Ascending aorta (tissue), 2 donors: ENCODE data around the gene TM7SF2. TPM values are rescaled to one million over a fixed set of nuclear protein-coding genes. Genes with fewer than 3 reads are reported as not detected.

Source experiments
- DNase-seq, 2 donors: peaks; one replicate each; pipeline ENCODE4 v3.0.0-alpha.2; 2019; ENCODE audit warnings: low spot score in 2 of 2
- H3K27ac ChIP-seq, 2 donors: fragments of 200-600 bp; sonication (generic); one replicate each; pipeline ENCODE4 v1.5.1; 2016 to 2017; ENCODE audit warnings: mild to moderate bottlenecking in 1 of 2
- H3K27me3 ChIP-seq: fragments of 200-600 bp; sonication (generic); one replicate; pipeline ENCODE4 v1.5.1; 2017
- H3K36me3 ChIP-seq, 2 donors: fragments of 200-600 bp; sonication (generic); one replicate each; pipeline ENCODE4 v1.5.1; 2016
- H3K4me1 ChIP-seq, 2 donors: fragments of 200-600 bp; sonication (generic); one replicate each; pipeline ENCODE4 v1.5.1; 2016 to 2017; ENCODE audit warnings: mild to moderate bottlenecking in 1 of 2
- H3K4me3 ChIP-seq, 2 donors: fragments of 200-600 bp; sonication (generic); one replicate each; pipeline ENCODE4 v1.5.1; 2016 to 2017; ENCODE audit warnings: mild to moderate bottlenecking in 1 of 2
- H3K9me3 ChIP-seq, 2 donors: fragments of 200-600 bp; sonication (generic); one replicate each; pipeline ENCODE4 v1.5.1; 2016
- intact Hi-C: fragments of 100-400 bp; cut with DNase I; formaldehyde crosslinking; loops from one replicate; pipeline ENCODE4 v1.15.1; 2023
- total RNA-seq: library from RNA; depleted of rRNA; stranded (reverse); fragments of >200 nt; gene quantifications from one replicate; pipeline ENCODE4 v1.1.0, GENCODE V29; 2016
- TF ChIP-seq, protein P1 (sequence below), 3 experiments: fragments of 200-600 bp in 2 of 3; fragments of 450-650 bp in 1 of 3; sonication (generic) in 2 of 3; IDR thresholded peaks; one replicate each; pipeline ENCODE4 v1.5.1; 2016 to 2019; ENCODE audit warnings: antibody characterized with exemption in 3 of 3, mild to moderate bottlenecking in 1 of 3, moderate library complexity in 1 of 3

TM7SF2 gene
- total RNA-seq, 1 donor from 2014 or later: 10.6 TPM

DNA sequence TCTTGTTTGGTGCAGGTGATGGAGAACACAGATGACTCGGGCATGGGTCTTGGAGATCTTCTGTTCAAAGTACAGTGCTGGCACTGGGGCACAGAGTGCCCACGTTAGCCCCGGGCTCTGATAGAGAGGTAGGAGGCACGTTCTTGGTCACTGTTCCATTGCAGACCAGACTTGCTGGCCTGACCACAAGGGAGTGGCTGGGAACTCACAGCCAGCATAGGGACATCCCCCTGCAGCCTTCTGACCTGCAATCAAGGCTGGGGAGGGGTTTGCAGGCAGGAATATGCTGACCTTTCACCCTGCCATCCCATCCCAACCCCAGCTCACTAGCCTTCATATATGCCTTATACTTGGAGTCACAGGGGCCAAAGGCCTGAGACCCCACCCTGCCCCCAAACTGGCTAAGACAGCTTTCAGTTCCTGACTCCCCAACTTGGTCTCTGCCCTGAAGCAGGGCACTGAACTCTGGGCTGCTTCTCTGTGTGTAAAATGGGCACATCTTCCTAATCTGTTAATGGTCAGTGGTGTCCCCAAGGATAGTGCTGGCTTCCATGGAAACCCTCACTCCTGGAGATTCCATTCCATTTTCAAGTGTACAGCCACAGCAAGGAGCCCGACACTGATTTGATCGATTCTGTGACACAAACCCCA lies 15.1 kb downstream of the TM7SF2 start:
- no peak overlapping the region for H3K4me3 ChIP-seq
- intact Hi-C loops: no loop called here
- no peak overlapping the region for H3K27ac ChIP-seq
- TF ChIP-seq, protein P1, sequence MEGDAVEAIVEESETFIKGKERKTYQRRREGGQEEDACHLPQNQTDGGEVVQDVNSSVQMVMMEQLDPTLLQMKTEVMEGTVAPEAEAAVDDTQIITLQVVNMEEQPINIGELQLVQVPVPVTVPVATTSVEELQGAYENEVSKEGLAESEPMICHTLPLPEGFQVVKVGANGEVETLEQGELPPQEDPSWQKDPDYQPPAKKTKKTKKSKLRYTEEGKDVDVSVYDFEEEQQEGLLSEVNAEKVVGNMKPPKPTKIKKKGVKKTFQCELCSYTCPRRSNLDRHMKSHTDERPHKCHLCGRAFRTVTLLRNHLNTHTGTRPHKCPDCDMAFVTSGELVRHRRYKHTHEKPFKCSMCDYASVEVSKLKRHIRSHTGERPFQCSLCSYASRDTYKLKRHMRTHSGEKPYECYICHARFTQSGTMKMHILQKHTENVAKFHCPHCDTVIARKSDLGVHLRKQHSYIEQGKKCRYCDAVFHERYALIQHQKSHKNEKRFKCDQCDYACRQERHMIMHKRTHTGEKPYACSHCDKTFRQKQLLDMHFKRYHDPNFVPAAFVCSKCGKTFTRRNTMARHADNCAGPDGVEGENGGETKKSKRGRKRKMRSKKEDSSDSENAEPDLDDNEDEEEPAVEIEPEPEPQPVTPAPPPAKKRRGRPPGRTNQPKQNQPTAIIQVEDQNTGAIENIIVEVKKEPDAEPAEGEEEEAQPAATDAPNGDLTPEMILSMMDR (IDR thresholded peaks at IDR 0.05): no peak
- DNase-seq: no peak
- peaks cover 65 to 73% of the 10 kb centered on the region in 2 donors for H3K36me3 ChIP-seq
- H3K4me1 ChIP-seq: peaks cover 5 to 6% of the 10 kb centered on the region in 2 donors
- no peaks in the 10 kb centered on the region for H3K9me3 ChIP-seq
- no peaks in the 10 kb centered on the region for H3K27me3 ChIP-seq

DNA sequence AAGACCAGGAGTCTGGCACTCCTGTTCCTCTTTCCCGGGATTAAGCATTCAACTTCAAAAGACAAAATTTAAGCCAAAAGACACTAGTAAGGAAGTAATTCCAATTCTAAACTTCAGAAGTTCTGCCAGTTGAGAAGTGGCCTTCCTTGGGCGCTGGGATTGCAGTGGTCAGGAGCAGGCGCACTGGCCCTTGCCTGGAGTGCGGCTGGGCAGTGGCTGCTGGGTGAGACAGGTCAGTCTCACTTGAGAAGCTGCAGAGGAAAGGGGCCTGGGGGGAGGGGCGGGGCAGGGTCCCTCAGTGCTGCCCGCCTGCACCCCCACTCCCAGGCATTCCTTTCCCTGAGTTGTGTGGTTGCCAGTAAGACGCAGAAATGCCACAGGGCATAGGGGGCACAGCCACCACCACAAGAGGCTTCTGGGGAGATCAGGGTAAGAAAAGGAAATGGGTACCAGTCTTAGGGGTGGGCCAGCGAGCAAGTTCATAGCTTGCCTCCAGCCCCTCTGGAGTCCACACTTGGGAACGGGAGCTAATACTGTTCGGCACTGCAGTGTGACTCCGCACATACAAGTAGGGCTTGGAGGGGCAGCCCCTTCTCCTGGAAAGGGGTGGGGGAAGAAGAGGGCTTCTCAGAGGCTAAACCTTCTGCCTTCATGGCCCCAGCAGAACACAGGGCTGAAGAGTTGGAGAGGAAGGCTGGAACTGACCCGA lies 16.0 kb downstream of the TM7SF2 start:
- TF ChIP-seq, protein P1 (IDR thresholded peaks at IDR 0.05): no peak
- no peak for DNase-seq
- Histone ChIP-seq H3K4me1 (peaks cover 6 to 9% of the 10 kb centered on the region in 2 donors), H3K27me3 (no peaks in the 10 kb centered on the region), H3K9me3 (no peaks in the 10 kb centered on the region), H3K4me3 (no peak overlapping the region), H3K36me3 (peaks cover 74 to 82% of the 10 kb centered on the region in 2 donors), H3K27ac (no peak overlapping the region)
- intact Hi-C loops: no loop called here

- H3K9me3 ChIP-seq: no peaks in the 10 kb centered on the region
- peaks cover 79 to 87% of the 10 kb centered on the region in 2 donors for H3K36me3 ChIP-seq
- H3K27me3 ChIP-seq: no peaks in the 10 kb centered on the region
- intact Hi-C loops: no loop called here
- peak in 1 of 2 donors; percentile 61 for DNase-seq
- H3K4me3 ChIP-seq: no peak overlapping the region
- no peak overlapping the region for H3K27ac ChIP-seq
- TF ChIP-seq, protein P1 (IDR thresholded peaks at IDR 0.05): no peak
- H3K4me1 ChIP-seq: peaks cover 9 to 12% of the 10 kb centered on the region in 2 donors
Observed at GRCh38 chr11:65128182-65129145, 16.8 kb downstream of the TM7SF2 start.

- Histone ChIP-seq H3K36me3 (peaks cover 79 to 82% of the 10 kb centered on the region in 2 donors), H3K27ac (no peak overlapping the region), H3K4me3 (no peak overlapping the region), H3K9me3 (no peaks in the 10 kb centered on the region), H3K27me3 (no peaks in the 10 kb centered on the region), H3K4me1 (peaks cover 11 to 15% of the 10 kb centered on the region in 2 donors)
- TF ChIP-seq, protein P1 (IDR thresholded peaks at IDR 0.05): no peak
- peak in 1 of 2 donors; percentile 57 for DNase-seq
- intact Hi-C loops: no loop called here
Observed at GRCh38 chr11:65129649-65130441, 18.2 kb downstream of the TM7SF2 start.
